ENCODE results near the gene SERPINF2.

SERPINF2 gene

GRCh38 chr17:1796800-1797199 lies 54.1 kb downstream of the SERPINF2 start:
- DNase-seq = no peak

- peak; percentile 17 for DNase-seq
Observed at GRCh38 chr17:1797323-1797722, 54.7 kb downstream of the SERPINF2 start.

- DNase-seq = peak; percentile 19
Observed at GRCh38 chr17:1797846-1798245, 55.2 kb downstream of the SERPINF2 start.

GRCh38 chr17:1800240-1800639 lies 57.6 kb downstream of the SERPINF2 start:
- no peak for DNase-seq

- no peak for DNase-seq
Observed at GRCh38 chr17:1800712-1801111, 58.0 kb downstream of the SERPINF2 start.

- DNase-seq = no peak
Observed at GRCh38 chr17:1802429-1802828, 59.8 kb downstream of the SERPINF2 start.

- DNase-seq = no peak
Observed at GRCh38 chr17:1803280-1803679, 60.6 kb downstream of the SERPINF2 start.

All from activated effector memory CD4-positive, alpha-beta T cell treated with anti-CD3 and anti-CD28 coated beads, Interleukin-2, amount 50 U/mL, for 16 hours (primary cell).